GM13976 (cell line): Measurements from ENCODE around the gene KLHL10.
"Not testable (repeated sequence)": the region's sequence is repeated elsewhere in the genome, so short reads cannot be mapped to it uniquely, and the experiment has no call there.

ENCODE experiments used
- DNase-seq: peaks from one replicate; pipeline ENCODE4 v3.0.0; 2012; ENCODE audit warnings: low spot score
- in situ Hi-C: fragments of 300-500 bp; cut with MboI; formaldehyde crosslinking; loops from one replicate; pipeline ENCODE4 v1.12.0; 2022; ENCODE audit warnings: low sequenced_read_pairs, mixed read lengths, inconsistent platforms; ENCODE audit not compliant: unreplicated experiment
- TF ChIP-seq, protein P1 (sequence below): IDR thresholded peaks from 2 replicates; pipeline ENCODE4 v1.5.1; 2012; ENCODE audit warnings: borderline replicate concordance, mild to moderate bottlenecking; ENCODE audit not compliant: insufficient read depth; ENCODE audit errors: extremely low read depth, missing control alignments, control extremely low read depth

Gene KLHL10

GRCh38 chr17:41836550-41837196, 952 bp upstream of the KLHL10 start:
- in situ Hi-C loops, result no loop called here
- TF ChIP-seq, protein P1, sequence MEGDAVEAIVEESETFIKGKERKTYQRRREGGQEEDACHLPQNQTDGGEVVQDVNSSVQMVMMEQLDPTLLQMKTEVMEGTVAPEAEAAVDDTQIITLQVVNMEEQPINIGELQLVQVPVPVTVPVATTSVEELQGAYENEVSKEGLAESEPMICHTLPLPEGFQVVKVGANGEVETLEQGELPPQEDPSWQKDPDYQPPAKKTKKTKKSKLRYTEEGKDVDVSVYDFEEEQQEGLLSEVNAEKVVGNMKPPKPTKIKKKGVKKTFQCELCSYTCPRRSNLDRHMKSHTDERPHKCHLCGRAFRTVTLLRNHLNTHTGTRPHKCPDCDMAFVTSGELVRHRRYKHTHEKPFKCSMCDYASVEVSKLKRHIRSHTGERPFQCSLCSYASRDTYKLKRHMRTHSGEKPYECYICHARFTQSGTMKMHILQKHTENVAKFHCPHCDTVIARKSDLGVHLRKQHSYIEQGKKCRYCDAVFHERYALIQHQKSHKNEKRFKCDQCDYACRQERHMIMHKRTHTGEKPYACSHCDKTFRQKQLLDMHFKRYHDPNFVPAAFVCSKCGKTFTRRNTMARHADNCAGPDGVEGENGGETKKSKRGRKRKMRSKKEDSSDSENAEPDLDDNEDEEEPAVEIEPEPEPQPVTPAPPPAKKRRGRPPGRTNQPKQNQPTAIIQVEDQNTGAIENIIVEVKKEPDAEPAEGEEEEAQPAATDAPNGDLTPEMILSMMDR, result no peak
- no peak for DNase-seq

- DNase-seq, in situ Hi-C loops: not testable (repeated sequence)
Measured at GRCh38 chr17:41839448-41839847, 1.8 kb downstream of the KLHL10 start.

GRCh38 chr17:41840781-41841180, 3.2 kb downstream of the KLHL10 start:
- in situ Hi-C loops, DNase-seq: not testable (repeated sequence)

DNA sequence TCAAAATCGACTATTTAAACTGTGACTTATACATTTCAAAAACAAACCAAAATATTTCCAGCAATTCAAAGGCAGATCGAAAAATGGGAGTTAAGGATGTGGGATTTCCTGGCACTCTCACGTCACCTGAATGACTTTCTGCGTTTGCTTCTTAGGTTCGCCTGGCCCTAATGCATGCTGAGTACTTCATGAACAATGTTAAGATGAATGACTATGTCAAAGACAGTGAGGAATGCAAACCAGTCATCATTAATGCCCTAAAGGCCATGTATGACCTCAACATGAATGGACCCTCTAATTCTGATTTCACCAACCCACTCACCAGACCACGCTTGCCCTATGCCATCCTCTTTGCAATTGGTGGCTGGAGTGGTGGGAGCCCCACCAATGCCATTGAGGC, 7.3 kb downstream of the KLHL10 start:
- no peak for DNase-seq
- in situ Hi-C loops, result no loop called here
- TF ChIP-seq, protein P1, result no peak

DNA sequence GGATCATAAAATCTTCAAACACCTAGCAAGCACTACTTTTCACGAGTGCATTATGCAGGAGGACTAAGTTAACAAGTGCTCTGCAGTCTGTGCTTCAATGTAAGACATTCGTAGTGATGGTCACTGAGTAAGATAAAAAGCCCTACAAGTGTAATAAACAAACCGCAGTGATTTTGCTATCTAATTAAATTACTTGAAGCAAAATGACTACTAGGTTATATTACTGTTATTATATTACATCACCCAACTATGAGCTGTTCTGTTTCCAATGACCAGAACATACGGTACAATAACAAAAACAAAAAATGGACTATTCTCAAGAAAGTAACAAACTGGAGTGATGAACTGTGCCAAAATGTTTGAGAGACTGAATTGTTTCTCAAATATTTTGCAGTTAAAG, 11.2 kb downstream of the KLHL10 start:
- TF ChIP-seq, protein P1, result no peak
- DNase-seq, result no peak
- in situ Hi-C loops, result no loop called here

GRCh38 chr17:41849251-41849990, 11.8 kb downstream of the KLHL10 start:
- in situ Hi-C loops, result no loop called here
- TF ChIP-seq, protein P1, result no peak
- DNase-seq, result no peak

GRCh38 chr17:41851382-41851781, 13.8 kb downstream of the KLHL10 start:
- in situ Hi-C loops, DNase-seq: not testable (repeated sequence)

DNA sequence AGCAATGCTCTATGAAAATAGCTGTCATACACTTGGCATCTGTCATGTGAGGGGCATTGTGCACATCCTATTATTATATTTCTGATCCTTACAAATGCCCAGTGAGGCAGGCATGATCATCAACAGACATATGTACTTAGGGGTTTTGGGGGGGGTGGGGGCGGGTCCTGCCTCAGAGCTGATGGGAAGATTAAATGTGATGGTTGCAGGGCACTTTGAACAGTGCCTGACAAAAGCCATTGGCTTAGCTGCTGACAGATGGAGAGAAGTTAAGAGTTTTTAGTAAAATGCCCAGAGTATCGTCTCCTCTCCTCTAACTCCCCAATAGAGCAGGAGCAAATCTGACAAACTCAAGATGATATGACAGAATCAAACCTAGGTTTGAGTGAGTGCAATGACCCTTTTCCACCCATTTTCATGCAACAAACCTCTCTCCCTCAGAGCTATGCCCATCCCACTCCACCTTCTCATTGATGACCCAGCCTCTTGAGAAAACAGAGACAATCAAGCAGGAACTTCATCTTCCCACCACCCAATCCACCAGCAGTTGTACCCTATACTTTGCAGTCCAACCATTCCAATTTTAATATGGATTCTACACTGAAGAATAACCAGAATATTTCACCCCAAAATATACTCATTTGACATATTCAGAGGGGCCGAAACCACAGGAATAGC, 22.8 kb downstream of the KLHL10 start:
- DNase-seq, result no peak
- in situ Hi-C loops, result no loop called here
- TF ChIP-seq, protein P1, result no peak
